Glutamatergic neuron (in vitro differentiated cells): Measurements from ENCODE around the gene BCAN. TPM values are rescaled to one million over a fixed set of nuclear protein-coding genes. Genes with fewer than 3 reads are reported as not detected.

ENCODE experiments used
- DNase-seq: peaks from one replicate; pipeline ENCODE4 v3.0.0; 2022
- H3K27ac Mint-ChIP-seq: one replicate; pipeline ENCODE4 v1.8.0; 2020; ENCODE audit warnings: mild to moderate bottlenecking, mixed read lengths, inconsistent platforms; ENCODE audit not compliant: unreplicated experiment
- H3K27me3 Mint-ChIP-seq: one replicate; pipeline ENCODE4 v1.8.0; 2020; ENCODE audit warnings: mild to moderate bottlenecking, moderate library complexity, mixed read lengths, inconsistent platforms; ENCODE audit not compliant: unreplicated experiment
- H3K36me3 Mint-ChIP-seq: one replicate; pipeline ENCODE4 v1.8.0; 2020; ENCODE audit warnings: mild to moderate bottlenecking, mixed read lengths, inconsistent platforms; ENCODE audit not compliant: unreplicated experiment
- H3K4me1 Mint-ChIP-seq: one replicate; pipeline ENCODE4 v1.8.0; 2020; ENCODE audit warnings: mild to moderate bottlenecking, low read depth, mixed read lengths, inconsistent platforms; ENCODE audit not compliant: unreplicated experiment
- H3K4me3 Mint-ChIP-seq: one replicate; pipeline ENCODE4 v1.8.0; 2020; ENCODE audit warnings: mild to moderate bottlenecking, mixed read lengths, inconsistent platforms; ENCODE audit not compliant: unreplicated experiment
- H3K9me3 Mint-ChIP-seq: one replicate; pipeline ENCODE4 v1.8.0; 2020; ENCODE audit warnings: mild to moderate bottlenecking, moderate library complexity, mixed read lengths, inconsistent platforms; ENCODE audit not compliant: unreplicated experiment
- CTCF ChIP-seq: fragments of 200-600 bp; sonication (generic); IDR thresholded peaks from one replicate; pipeline ENCODE4 v1.5.0; 2021; ENCODE audit not compliant: partially characterized antibody, unreplicated experiment
- total RNA-seq: library from RNA; stranded (reverse); fragmentation: NEBNext Ultra II Directional; extraction: Animal tissue kit (Norgen Biotek cat#: 25700); gene quantifications from one replicate; pipeline ENCODE4 v1.2.1, GENCODE V29; 2021; ENCODE audit not compliant: unreplicated experiment

The BCAN gene
- total RNA-seq, 1 donor from 2014 or later, result 10.3 TPM

- peaks cover 12% of the 10 kb centered on the region for H3K27me3 Mint-ChIP-seq
- H3K36me3 Mint-ChIP-seq, result no peaks in the 10 kb centered on the region
- H3K27ac Mint-ChIP-seq, result no peak overlapping the region
- no peak overlapping the region for H3K4me3 Mint-ChIP-seq
- peaks cover 5% of the 10 kb centered on the region for H3K4me1 Mint-ChIP-seq
- no peak for DNase-seq
- TF ChIP-seq CTCF, result no peak
- peaks cover 7% of the 10 kb centered on the region for H3K9me3 Mint-ChIP-seq
These were observed 47.7 kb upstream of the BCAN start for GRCh38 chr1:156594190-156594589.

DNA sequence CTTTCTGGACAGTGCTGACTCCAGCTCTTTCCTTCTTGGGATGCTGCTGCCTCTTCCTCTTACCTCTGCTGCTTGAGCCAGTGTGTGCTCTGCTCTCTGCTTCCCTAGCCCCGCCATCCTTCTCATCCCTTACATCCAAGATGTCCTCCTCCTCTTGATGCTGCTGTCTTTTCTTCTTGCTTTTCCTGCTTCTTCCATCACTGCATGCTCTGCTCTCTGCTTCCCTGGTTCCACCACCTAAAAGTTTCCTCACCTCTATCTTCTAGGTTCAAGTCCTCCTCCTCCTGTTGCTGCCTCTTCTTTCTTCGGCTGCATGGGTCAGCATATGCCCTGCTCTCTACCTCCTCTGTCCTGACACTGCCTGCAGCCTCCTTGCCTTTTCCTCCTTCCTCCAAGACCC is 46.9 kb upstream of the BCAN start:
- Mint-ChIP-seq H3K36me3 (no peaks in the 10 kb centered on the region), H3K4me1 (peaks cover 5% of the 10 kb centered on the region), H3K27ac (peak overlapping the region; percentile 57), H3K9me3 (peaks cover 7% of the 10 kb centered on the region), H3K4me3 (peak overlapping the region; percentile 53), H3K27me3 (peaks cover 12% of the 10 kb centered on the region)
- DNase-seq, result no peak
- TF ChIP-seq CTCF, result no peak

- no peak for DNase-seq
- H3K9me3 Mint-ChIP-seq, result peaks cover 11% of the 10 kb centered on the region
- H3K27me3 Mint-ChIP-seq, result peaks cover 12% of the 10 kb centered on the region
- H3K36me3 Mint-ChIP-seq, result no peaks in the 10 kb centered on the region
- TF ChIP-seq CTCF, result no peak
- peaks cover 9% of the 10 kb centered on the region for H3K4me1 Mint-ChIP-seq
- no peak overlapping the region for H3K27ac Mint-ChIP-seq
- H3K4me3 Mint-ChIP-seq, result no peak overlapping the region
These were observed 45.5 kb upstream of the BCAN start for GRCh38 chr1:156596426-156596825.

DNA sequence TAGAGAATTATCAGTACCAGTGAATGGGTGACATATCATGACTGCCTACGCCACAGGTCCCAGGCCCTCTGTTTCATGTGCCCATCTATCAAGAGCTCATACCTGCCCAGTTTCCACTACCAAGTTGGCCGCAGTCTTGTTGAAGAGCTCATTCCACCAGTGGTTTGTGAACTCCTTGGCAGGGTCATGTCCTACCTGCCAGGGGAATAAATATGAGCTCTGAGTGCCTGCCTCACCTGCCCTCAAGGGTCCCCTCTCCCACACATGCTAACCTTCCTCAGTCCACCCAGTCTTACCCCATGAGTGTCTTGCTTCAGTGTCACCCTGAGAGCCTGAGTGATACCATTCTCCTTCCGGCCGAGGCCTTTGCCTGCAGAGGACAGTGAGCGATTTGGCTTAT is 43.8 kb upstream of the BCAN start:
- no peak for TF ChIP-seq CTCF
- Mint-ChIP-seq H3K4me1 (peaks cover 9% of the 10 kb centered on the region), H3K27me3 (peaks cover 11% of the 10 kb centered on the region), H3K27ac (no peak overlapping the region), H3K9me3 (peaks cover 9% of the 10 kb centered on the region), H3K36me3 (no peaks in the 10 kb centered on the region), H3K4me3 (no peak overlapping the region)
- DNase-seq, result no peak

DNA sequence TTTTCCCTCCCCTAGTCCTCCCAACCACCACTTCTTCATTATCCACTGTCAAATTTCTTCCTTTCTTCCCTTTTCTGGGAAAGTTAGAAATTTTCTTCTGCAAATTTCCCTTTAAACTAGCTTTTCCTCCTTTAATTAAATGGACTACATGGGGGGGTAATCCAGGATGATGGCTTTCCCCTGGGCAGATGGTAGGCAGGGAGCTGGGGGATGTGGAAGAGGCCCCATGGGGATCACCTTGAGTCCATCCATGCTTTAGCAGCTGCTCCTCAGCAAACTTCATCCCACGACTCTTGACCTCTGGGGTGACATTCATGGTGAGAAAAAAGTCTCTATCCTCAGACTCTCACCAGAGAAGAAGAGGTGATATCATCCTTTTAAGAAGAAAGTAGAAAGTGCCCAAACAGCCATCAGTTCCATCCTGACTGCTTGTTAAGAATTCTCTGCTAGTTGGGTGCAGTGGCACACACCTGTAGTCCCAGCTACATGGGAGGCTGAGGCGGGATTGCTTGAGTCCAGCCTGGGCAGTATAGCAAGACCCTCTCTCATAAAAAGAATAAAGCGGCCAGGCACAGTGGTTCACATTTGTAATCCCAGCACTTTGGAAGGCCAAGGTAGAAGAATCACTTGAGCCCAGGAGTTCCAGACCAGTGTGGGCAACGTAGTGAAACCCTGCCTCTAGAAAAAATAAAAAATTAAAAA is 43.0 kb upstream of the BCAN start:
- Mint-ChIP-seq H3K27ac (no peak overlapping the region), H3K4me3 (no peak overlapping the region), H3K4me1 (peaks cover 9% of the 10 kb centered on the region), H3K27me3 (peaks cover 11% of the 10 kb centered on the region), H3K9me3 (peaks cover 9% of the 10 kb centered on the region), H3K36me3 (no peaks in the 10 kb centered on the region)
- TF ChIP-seq CTCF, result no peak
- DNase-seq, result no peak
